NCI-H2227 (cell line): ENCODE measurements around the gene GALNT15.
A peak's percentile ranks its signal among the peaks of the same experiment; 100 is the strongest.

Source experiments
- DNase-seq: peaks from one replicate; lab custom pipeline; 2025; ENCODE audit not compliant: unreplicated experiment; lab: John Stamatoyannopoulos, UW

The GALNT15 gene

DNA sequence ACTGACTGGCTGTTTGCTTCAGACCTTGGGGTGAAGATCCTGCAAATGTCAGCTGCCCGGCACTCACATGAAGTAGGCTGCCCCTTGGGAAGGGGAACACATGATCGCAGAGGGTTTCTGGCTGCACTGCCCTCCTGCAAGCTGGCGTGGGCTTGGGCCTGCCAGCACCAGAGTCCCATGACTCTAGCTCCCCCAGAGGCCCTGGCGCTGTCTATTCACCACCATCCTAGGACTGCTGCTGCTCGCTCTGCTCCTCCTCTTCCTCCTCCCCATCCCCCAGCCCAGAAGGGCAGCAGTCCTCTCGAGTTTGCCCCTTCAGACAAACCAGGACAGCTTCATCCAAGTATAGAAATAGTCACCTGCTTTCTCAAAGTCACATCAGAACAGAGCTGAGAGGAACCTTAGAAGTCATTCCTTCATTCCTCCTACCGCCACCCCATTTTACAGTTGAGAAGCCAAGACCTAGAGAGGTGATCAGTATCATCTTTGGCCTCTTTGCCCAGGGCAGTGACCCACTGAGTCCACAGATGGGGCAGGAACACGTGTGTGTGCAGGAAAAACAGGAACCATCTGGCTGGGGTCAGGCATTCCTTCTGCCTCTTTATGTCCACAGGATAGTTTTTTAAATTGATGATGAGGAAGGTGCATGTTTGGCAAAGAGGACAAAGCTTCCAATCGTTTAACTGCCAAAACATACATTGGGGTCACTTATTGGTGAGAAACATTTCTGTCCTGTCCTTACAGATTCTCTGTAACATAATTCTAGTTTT lies 77.0 kb downstream of the GALNT15 start:
- DNase-seq: no peak

DNA sequence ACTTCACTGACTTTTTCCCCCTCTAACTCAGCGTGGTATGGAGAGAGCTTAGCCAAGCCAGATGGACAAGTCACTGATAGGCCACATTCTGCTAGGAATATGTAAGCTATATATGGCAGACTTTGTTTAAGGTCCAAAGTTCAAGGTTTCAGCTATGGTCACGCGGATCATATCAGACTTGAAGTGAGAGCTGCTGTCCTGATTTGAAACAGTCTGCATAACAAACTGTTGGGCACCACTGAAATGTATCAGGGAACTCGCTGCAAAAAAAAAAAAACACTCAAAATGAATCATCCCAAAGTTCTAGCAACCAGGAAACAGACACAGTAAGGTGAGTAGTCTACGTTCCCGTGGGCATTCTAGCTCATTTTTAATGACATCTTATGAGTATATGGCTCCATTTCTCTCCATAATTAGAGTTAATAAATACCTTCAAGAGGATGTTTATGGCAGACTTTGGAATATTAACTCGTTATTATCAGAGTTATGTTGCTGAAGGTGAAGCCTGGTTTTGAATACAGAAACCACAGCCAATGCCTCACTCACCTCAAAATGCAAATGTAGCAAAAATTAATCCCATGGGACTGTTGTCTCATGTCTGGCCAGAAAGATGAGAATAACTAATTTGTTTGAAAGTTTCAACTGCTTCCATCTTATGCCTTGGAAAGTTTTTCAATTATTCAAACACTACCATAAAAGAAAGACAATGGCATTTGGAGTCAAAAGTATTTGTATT lies 77.9 kb downstream of the GALNT15 start:
- DNase-seq: no peak

- no peak for DNase-seq
Measured at GRCh38 chr3:16252988-16253387, 78.5 kb downstream of the GALNT15 start.

DNA sequence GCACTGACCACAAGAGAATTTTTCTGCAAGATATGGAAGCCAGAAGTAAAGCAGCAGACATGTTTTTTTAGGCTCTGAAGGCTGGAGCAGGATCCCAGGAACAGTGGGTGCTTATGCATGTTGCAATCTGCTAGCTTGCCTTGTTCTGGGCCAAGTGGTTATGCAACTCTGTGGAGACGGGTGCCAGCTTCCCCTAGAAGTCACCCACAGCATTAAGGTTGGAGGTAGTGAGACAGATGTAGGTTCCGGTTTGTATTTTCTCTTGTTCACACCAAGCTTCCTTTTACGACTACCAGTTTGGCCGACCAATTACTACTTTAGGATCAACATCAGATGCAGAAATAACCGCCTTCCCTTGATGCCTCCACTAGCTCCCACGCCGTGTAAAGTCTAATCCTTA lies 79.1 kb downstream of the GALNT15 start:
- DNase-seq: no peak

DNA sequence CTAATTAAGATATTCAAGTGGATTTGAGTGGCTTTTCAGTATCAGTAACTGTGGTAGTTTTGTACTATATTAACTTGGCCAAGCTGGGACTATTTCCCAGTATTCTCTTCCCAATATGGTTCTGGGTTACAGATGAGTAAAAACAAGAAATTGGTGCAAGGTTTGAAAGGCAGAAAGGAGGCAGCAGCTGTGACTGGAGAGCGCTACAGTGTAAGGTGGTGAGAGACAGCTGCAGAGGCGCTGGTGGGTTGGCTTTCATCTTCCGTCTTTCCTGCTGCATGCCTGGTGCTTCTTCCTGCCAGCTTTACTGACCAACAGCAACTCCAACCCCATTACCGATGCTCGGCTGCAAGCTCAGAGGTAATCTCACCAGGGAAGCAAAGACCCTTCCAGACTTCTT lies 80.4 kb downstream of the GALNT15 start:
- DNase-seq: peak; percentile 27

GRCh38 chr3:16255326-16255725 lies 80.8 kb downstream of the GALNT15 start:
- DNase-seq: no peak

- DNase-seq: peak; percentile 67
Measured at GRCh38 chr3:16255726-16256125, 81.2 kb downstream of the GALNT15 start.

GRCh38 chr3:16257309-16257708 lies 82.8 kb downstream of the GALNT15 start:
- no peak for DNase-seq

- DNase-seq: no peak
Measured at GRCh38 chr3:16258177-16258576, 83.7 kb downstream of the GALNT15 start.

DNA sequence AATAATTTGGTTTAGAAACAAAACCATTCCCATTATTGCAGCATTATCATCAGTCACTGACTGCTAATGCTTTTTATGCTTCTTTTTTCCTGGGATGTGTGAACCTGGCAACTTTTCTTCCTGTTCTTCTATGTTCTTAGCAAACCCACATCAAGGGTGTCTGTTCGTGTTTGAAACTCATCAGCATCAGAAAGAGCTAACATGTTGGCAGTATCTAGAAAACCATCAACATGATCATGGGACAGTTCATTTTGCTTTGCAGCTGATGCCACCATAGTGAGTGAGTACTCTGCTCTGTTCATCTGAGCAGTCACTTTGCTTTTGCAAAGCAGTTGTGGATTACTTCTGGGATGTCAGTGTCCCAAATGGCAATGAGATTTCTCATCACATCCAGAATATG lies 84.4 kb downstream of the GALNT15 start:
- no peak for DNase-seq

GRCh38 chr3:16260046-16260445 lies 85.6 kb downstream of the GALNT15 start:
- no peak for DNase-seq

DNA sequence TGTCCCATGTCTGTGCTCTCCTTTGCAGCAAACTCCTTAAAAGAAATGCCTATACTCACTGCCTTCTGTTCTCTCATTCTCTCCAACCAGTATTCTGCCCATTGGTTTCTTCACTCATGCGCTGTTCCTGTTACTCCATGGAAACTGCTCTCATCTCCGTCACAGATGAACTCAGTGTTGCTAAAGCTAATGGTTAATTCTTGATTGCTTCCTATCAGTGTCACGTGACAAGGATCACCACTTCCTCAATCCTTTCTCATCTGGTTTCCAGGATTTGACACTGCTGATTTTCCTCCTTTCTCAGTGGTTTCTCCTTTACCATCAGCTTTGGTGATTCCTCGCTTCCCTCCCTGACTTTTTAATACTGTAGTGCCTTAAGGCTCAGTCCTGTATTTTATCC lies 87.7 kb downstream of the GALNT15 start:
- DNase-seq: no peak

GRCh38 chr3:16264174-16264707 lies 89.8 kb downstream of the GALNT15 start:
- DNase-seq: no peak

- peak; percentile 98 for DNase-seq
Measured at GRCh38 chr3:16264708-16265454, 90.4 kb downstream of the GALNT15 start, which contains the start of the genes DPH3 and OXNAD1. Gene DPH3, minus strand, starts transcription at chr3:16264943. Its CDS starts 67 bp downstream, at chr3:16264876. Gene OXNAD1, plus strand, starts transcription at chr3:16265212. Its CDS starts 5,741 bp downstream, at chr3:16270953.

DNA sequence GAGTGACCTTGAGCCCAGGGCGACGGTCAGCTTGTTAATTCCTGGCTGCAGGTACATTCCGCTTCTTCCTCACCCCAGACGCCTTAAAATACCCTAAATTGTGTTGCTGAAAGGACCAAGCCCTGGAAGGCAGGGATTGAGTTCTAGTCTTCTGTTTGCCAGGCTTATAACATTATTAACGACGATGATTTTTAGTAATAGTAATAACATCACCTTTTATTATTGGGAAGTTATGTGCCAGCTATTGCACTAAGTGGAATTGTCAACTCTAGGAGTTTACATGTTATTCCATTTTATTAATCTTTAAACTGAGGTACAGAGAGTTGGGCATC lies 90.9 kb downstream of the GALNT15 start:
- DNase-seq: no peak

GRCh38 chr3:16266714-16267113 lies 92.2 kb downstream of the GALNT15 start:
- DNase-seq: no peak

DNA sequence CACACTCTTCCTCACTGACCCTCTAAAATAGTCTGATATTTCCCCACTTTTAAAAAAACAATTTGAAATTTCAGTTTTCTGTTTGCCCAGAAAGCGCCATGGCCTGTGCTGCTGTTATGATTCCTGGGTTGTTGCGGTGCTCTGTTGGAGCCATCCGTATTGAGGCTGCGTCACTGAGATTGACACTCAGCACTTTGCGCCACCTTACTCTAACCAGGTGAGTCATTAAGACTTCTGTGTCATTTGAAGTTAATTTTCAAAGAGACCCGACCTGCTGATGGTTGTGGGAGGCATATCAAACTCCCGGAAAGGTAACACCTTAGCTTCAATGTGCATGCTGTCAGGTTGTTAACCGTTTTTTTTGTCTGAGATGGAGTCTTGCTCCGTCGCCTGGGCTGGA lies 96.4 kb downstream of the GALNT15 start:
- no peak for DNase-seq

DNA sequence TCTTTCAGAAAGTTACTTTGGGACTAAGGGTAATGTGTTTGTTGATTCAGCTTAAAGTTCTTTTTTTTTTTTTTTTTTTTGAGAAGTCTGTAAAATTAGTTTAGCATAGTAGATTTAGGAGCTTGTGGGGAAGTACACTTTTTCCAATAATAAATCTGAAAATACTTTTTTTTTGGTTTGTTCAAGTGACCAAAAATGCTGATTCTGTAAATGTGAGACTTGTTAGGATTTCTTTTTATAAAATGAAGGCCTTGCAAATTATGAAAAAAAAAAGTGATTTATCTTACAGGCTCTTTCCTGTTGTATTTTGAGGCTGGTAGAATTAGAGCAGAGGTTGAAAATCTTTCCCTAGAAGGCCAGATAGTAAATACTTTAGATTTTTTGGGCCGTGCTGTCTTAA lies 98.1 kb downstream of the GALNT15 start:
- no peak for DNase-seq

DNA sequence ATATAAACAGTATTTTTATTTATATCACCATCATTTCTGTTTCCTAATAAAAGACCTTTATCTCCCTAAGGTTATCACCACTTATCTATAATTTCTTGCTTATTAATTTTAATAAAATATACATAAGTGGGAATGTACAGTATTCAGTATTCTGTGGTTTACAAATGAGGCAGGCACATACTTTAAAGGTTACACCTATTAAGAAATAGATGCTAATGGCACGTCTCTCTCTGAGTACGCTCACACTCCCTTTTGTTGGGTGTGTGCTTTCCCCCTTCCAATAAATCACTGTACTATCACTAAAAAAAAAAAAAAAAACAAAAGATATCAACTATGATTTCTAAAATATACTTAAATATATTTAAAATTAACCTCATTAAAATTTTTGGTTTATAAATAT lies 99.4 kb downstream of the GALNT15 start:
- no peak for DNase-seq

DNA sequence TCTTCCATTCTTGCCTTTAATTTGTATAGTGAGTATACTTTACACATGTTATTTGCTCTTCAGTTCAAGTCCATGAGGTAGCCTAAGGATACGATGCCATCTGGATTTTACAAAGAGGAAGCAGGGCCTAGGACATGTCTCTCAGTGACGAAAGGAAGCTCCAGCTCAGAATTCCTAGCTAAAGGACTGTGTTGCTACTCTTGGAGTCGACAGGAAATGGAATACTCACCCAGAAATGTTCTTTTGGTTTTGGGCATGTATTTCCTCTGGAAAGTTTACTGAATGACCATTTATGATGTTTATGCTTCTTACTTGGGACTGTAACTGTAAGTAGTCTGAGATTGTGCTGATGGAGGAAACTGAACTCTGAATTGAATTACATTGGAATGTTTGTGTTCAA lies 103.0 kb downstream of the GALNT15 start:
- no peak for DNase-seq

DNA sequence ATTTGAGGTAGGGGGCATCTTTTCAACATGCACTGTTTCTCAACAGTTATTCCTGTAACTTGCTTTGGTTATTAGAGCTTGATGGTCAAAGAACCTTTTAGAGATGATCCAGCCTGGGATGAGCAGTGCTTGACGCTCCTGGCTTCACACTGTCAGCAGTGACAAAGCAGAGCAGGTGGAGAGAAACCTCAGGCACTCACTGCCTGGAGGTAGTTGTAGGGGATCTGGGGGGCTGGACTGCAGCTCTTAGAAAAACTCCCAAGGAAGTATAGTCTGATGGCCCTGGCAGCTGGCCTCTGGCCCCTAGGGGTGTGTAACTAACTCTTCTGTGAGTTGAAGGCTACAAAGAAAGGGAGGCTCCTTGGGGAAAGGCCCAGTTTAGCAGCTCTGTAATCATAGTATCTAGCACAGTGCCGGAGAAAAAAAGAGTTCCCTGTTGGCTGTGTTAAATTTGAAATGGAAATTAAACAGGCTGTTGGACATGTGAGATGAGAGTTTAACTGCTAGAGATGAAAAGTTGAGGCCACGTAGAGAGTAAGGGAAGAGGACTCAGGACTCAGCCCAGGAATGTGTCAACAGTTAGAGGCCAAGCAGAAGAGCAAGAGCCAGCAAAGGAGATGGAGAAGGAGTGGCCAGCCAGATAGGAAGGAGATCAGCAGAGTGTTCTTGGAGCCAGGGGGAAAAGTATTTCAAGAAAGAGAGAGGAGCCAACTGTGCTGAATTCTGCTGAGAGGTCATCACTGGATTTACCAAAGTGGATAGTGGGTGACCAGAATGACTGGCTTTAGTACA lies 104.7 kb downstream of the GALNT15 start:
- no peak for DNase-seq
